SU-DHL-6 (cell line): ENCODE results near the gene TBX2.

Experiments used
- H2AFZ ChIP-seq: fragments of 200-600 bp; sonication (generic); 2 replicates; pipeline ENCODE4 v1.6.1; 2014; ENCODE audit warnings: low read depth, mild to moderate bottlenecking, moderate library complexity, mixed read lengths, antibody characterized with exemption, low read length; ENCODE audit not compliant: severe bottlenecking
- H3F3A ChIP-seq: fragments of 200-600 bp; shearing (Covaris generic); 2 replicates; pipeline ENCODE4 v1.6.0; 2016; ENCODE audit warnings: antibody characterized with exemption, mild to moderate bottlenecking; ENCODE audit not compliant: insufficient read depth
- H3K27ac ChIP-seq: fragments of 200-600 bp; sonication (generic); 2 replicates; pipeline ENCODE4 v1.5.1; 2016; ENCODE audit warnings: low read depth, mild to moderate bottlenecking, low read length, moderate library complexity, mixed read lengths
- H3K27me3 ChIP-seq: fragments of 200-600 bp; sonication (generic), shearing (Covaris generic); 2 replicates; pipeline ENCODE4 v1.6.0; 2014; ENCODE audit warnings: mild to moderate bottlenecking, low read length
- H3K36me3 ChIP-seq: fragments of 200-600 bp; sonication (generic); 2 replicates; pipeline ENCODE4 v1.6.1; 2014; ENCODE audit warnings: mild to moderate bottlenecking, low read length, mixed read lengths
- H3K4me2 ChIP-seq: fragments of 300-600, 200-600 bp; shearing (Covaris generic), sonication (generic); 2 replicates; pipeline ENCODE4 v1.6.0; 2014; ENCODE audit warnings: low read length, low read depth, mild to moderate bottlenecking; ENCODE audit not compliant: poor library complexity, severe bottlenecking
- H3K4me3 ChIP-seq: fragments of 200-600 bp; sonication (generic); 2 replicates; pipeline ENCODE4 v1.5.1; 2014; ENCODE audit warnings: antibody characterized with exemption, low read length, mild to moderate bottlenecking, mixed read lengths; ENCODE audit not compliant: insufficient read depth, poor library complexity, severe bottlenecking
- H3K79me2 ChIP-seq: fragments of 200-600 bp; sonication (generic); 2 replicates; pipeline ENCODE4 v1.6.1; 2014; ENCODE audit warnings: mild to moderate bottlenecking, low read length, moderate library complexity; ENCODE audit not compliant: insufficient read depth
- H3K9ac ChIP-seq: fragments of 200-600 bp; sonication (generic); 2 replicates; pipeline ENCODE4 v1.7.0; 2014; ENCODE audit warnings: mild to moderate bottlenecking, low read length
- H3K9me2 ChIP-seq: fragments of 200-600 bp; sonication (generic); replicated peaks from 2 replicates; pipeline ENCODE4 v1.6.1; 2014; ENCODE audit warnings: low read length; ENCODE audit not compliant: insufficient read depth
- H3K9me3 ChIP-seq: fragments of 200-600 bp; sonication (generic); 2 replicates; pipeline ENCODE4 v1.6.1; 2014; ENCODE audit warnings: low read length, mixed read lengths; ENCODE audit not compliant: insufficient read depth
- H4K20me1 ChIP-seq: fragments of 200-600 bp; sonication (generic); 2 replicates; pipeline ENCODE4 v1.6.1; 2014; ENCODE audit warnings: low read depth, mild to moderate bottlenecking, antibody characterized with exemption, low read length, moderate library complexity, mixed read lengths
- EZH2phosphoT487 ChIP-seq: fragments of 200-600 bp; sonication (generic), shearing (Covaris generic); conservative IDR thresholded peaks from 2 replicates; pipeline ENCODE4 v1.6.1; 2018; ENCODE audit warnings: mild to moderate bottlenecking, antibody characterized with exemption, low read length, moderate library complexity, mixed read lengths
- TF ChIP-seq, protein P1 (sequence below): fragments of 200-600 bp; sonication (generic); IDR thresholded peaks from one replicate; pipeline ENCODE4 v1.5.1; 2017; ENCODE audit warnings: antibody characterized with exemption, mild to moderate bottlenecking, low read length, moderate library complexity; ENCODE audit not compliant: insufficient read depth, poor library complexity, severe bottlenecking

Gene TBX2

GRCh38 chr17:61400717-61401388 is 1.2 kb downstream of the TBX2 start:
- Histone ChIP-seq H3K27ac (no peak overlapping the region), H3K4me2 (no peak overlapping the region), H3K79me2 (no peaks in the 10 kb centered on the region)

GRCh38 chr17:61401389-61402072 is 1.9 kb downstream of the TBX2 start:
- TF ChIP-seq EZH2phosphoT487 = no peak
- TF ChIP-seq, protein P1, sequence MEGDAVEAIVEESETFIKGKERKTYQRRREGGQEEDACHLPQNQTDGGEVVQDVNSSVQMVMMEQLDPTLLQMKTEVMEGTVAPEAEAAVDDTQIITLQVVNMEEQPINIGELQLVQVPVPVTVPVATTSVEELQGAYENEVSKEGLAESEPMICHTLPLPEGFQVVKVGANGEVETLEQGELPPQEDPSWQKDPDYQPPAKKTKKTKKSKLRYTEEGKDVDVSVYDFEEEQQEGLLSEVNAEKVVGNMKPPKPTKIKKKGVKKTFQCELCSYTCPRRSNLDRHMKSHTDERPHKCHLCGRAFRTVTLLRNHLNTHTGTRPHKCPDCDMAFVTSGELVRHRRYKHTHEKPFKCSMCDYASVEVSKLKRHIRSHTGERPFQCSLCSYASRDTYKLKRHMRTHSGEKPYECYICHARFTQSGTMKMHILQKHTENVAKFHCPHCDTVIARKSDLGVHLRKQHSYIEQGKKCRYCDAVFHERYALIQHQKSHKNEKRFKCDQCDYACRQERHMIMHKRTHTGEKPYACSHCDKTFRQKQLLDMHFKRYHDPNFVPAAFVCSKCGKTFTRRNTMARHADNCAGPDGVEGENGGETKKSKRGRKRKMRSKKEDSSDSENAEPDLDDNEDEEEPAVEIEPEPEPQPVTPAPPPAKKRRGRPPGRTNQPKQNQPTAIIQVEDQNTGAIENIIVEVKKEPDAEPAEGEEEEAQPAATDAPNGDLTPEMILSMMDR = no peak
- Histone ChIP-seq H3K36me3 (no peaks in the 10 kb centered on the region), H3F3A (no peaks in the 10 kb centered on the region), H3K27me3 (no peaks in the 10 kb centered on the region), H3K9me3 (no peaks in the 10 kb centered on the region), H2AFZ (no peak overlapping the region), H4K20me1 (no peaks in the 10 kb centered on the region), H3K79me2 (no peaks in the 10 kb centered on the region), H3K9ac (no peak overlapping the region), H3K4me2 (no peak overlapping the region), H3K4me3 (no peak overlapping the region), H3K9me2 (no peaks in the 10 kb centered on the region), H3K27ac (no peak overlapping the region)

More at GRCh38 chr17:61400717-61401388, 1.2 kb downstream of the TBX2 start:
- H3K4me3 ChIP-seq = no peak overlapping the region
- no peak overlapping the region for H3K9ac ChIP-seq
- no peaks in the 10 kb centered on the region for H3F3A ChIP-seq
- H3K27me3 ChIP-seq = no peaks in the 10 kb centered on the region
- no peaks in the 10 kb centered on the region for H4K20me1 ChIP-seq
- TF ChIP-seq, protein P1 = no peak
- no peak for TF ChIP-seq EZH2phosphoT487
- H3K9me3 ChIP-seq = no peaks in the 10 kb centered on the region
- no peaks in the 10 kb centered on the region for H3K36me3 ChIP-seq
- no peaks in the 10 kb centered on the region for H3K9me2 ChIP-seq
- no peak overlapping the region for H2AFZ ChIP-seq

DNA sequence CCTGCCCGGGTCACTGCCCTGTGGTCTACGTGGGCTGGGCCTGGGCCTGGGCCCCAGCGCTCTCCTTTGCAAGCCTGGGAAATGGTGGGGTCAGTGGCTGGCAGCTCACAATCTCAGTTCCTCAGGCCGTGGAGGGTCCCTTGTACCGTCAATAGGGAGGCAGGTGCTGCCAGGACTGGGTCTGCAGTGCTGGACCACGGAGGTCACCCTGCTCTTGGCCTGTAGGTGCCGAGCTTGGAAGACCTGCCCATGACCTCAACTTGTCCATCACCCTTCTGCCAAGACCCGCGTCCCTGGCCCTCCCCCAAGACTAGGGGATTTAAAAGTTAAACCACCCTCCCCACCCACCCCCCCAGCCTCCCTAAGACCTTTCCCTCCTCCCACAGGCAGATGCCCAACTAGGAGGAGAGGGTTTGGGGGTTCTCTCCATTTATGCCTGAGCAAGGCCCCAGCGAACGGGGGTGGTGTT is 2.5 kb downstream of the TBX2 start:
- Histone ChIP-seq H3K9me3 (no peaks in the 10 kb centered on the region), H2AFZ (no peak overlapping the region), H3K36me3 (no peaks in the 10 kb centered on the region), H3K4me2 (no peak overlapping the region), H3K79me2 (no peaks in the 10 kb centered on the region), H3F3A (no peaks in the 10 kb centered on the region), H3K9ac (no peak overlapping the region), H3K4me3 (no peak overlapping the region), H3K27ac (no peak overlapping the region), H4K20me1 (no peaks in the 10 kb centered on the region), H3K9me2 (no peaks in the 10 kb centered on the region), H3K27me3 (no peaks in the 10 kb centered on the region)
- TF ChIP-seq, protein P1 = no peak
- no peak for TF ChIP-seq EZH2phosphoT487
